HG03196 (cell line): Measurements from ENCODE around the gene ENPP6.
"Not testable (repeated sequence)": the region's sequence is repeated elsewhere in the genome, so short reads cannot be mapped to it uniquely, and the experiment has no call there.

ENCODE experiments used
- ATAC-seq: cut with Tn5 transposase; IDR thresholded peaks from one replicate; pipeline ENCODE4 v1.9.1; 2021; ENCODE audit not compliant: unreplicated experiment

The ENPP6 gene

DNA sequence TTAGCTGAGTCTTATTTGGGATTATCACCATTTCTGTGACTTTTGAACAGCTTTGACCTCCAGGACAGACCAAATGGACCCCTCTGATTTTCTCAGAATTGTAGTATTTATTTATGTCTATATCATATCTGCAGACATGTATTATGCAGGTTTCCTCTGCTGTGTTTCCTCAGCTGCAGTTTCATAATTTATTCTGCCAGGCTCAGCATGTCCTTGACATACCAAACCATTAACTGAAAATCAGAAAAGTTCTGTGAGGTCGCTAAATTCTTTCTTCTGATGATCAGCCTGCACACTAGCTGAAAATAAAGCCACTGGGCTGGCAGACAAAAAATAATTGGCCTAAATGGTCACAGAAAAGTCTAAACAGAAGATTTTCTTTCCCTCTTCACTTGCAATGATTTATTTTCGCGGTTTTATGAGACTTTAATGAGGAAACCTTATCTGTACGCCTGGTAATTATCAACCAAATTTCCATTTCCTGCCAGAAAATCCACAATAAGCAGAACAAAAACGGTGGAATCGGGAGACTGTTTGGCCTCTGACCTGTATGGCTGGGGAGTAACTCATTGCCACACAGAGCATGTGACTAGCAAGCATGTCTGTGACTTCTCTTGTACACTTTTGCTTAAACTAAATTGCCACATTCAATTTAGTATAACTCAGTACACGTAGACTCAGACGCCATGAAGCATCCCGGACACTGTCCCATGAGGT is 150.9 kb downstream of the ENPP6 start:
- no peak for ATAC-seq

DNA sequence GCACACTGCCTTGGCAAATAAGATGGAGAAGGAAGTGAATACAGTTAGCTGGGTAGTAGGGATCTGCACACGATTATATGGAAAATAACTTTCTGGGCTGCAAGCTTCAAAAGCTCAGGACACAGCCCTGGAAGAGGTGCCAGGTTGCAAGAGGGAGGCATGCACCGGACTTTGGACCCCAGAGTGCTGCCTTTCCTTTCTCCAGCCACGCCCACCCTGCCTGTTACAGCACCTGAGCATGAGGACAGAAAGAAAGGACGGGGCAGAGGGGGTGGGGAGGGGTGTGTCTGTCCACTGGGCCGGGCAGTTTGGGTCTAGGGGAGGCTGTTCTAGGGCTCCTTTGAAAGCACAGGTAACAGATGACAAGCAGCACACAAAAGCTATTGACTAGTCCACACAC is 152.8 kb downstream of the ENPP6 start:
- ATAC-seq = no peak

DNA sequence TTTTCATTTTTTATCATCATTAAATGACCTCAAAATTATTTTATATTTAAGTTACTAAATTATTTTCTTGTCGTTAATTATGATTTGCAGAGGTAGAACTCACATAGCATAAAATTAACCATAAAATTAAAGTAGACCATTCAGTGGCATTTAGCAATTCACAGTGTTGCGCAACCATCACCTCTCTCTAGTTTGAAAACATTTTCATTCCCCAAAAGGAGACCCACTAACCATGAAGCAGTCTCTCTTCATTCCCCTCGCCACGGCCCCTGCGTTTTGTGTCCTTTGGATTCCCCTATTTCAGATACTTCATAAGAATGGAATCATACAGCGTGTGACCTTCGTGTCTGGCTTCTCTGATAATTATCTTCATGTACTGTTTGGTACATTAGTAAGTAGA is 154.9 kb downstream of the ENPP6 start:
- ATAC-seq = no peak

DNA sequence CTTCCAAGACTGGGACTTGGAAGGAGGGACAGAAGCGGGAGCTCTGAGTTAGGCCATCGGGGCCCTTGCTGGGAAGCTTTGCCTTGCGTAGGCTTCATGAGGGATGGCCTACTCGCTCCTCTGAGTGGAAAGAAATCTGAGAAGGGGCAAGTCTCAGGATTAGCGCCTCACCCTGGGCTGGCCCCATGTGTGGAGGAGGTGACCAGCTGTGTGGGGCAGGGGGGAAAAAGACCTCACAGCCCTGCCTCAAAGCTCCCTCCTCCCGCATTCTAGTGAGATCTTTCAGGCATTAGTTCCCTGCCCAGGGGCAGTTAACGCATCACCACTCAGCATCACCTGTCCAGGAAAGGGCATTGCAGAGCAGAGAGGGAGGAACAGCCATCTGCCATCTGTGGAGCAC is 156.1 kb downstream of the ENPP6 start:
- ATAC-seq = no peak

DNA sequence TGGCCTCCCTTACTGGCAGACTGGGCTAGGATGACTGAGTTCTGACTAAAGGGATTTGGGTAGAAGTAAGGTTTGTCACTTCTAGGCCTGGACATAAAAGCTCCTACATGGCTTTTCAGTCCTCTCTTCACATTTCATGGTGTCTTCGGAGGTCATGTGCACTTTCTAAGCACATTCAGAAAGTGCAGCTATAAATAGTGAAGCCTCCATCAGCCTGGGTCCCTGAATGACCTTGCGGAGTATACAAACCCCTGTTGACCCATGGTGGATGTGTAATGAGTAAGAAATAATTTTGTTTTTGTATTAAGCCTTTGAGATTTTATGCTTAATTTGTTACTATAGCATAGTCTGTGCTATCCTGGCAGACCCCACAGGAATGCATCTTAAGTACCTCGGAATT is 158.6 kb downstream of the ENPP6 start:
- no peak for ATAC-seq

DNA sequence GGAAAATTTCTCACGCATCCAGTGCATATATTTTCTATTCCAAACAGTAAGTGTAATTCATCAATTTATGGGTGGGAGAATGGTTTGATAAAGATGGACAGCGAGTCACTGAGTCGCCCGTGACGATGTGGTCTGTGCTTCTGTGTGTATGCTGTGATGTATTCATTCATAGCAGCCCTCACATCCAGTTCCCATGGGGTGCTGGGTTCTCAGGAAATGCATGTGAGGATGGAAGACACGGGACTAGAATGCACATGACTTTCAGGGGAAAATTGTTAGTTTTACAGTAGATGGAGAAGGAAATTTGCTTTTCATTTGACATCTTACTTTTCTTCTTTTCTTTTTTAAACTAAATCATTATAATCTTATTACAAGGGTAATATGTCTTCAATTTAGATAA is 159.6 kb downstream of the ENPP6 start:
- no peak for ATAC-seq

DNA sequence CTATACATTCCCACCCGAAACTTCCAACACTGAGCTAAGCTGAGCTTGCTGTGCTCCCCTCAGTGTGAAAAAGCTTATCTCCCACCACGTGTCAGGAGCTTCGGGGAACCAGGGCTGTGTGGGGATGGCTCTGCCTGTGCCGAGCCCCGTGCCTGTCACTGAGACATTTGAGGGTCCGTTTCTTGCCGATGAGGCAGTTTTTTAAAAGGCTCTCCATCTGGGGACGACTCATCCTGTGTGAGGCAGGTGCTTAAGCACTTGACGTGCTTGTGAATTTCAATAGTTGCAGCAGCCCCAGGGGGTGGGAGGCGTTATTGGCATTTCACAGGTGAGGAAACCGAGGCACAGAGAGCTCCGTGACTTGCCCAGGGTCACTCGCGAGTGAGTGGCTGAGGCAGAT is 160.8 kb downstream of the ENPP6 start:
- ATAC-seq = no peak

DNA sequence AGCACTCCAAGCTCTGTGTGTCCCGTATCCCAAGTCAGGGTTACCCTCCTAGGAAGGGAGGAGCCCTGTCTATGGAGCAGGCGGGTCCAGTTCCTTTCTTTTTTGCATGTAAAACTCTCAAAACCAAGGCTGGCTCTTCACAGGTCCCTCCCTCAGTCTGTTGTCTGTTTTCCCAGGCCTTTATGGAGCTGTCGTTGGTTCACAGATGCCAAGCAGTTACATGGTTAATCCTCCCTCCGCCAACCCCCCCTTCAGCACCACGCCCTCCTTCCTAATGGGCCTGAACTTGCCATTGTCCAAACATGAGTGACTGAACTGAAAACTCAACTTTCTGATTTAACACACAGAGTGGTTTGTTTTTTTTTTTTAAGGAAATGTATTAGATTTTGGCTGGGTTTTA is 164.2 kb downstream of the ENPP6 start:
- ATAC-seq = no peak

DNA sequence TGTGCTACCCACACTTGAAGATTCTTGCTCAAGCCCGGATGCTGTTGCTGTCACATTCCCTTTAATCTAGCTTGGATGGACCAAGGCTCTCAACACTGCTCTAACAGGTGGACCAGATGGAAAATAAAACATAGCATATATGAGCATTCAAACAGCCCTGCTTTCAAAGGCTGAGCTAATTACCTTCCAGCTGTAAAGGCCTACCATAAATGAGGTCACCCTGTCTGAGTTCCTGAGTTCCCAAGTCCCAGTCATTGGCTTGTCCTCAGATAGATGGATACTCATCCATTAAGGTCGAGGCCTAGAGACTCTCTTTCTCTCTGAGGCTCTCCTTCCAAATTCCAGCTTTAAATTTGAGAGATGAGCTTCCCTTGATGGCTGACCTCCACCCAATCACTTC is 165.1 kb downstream of the ENPP6 start:
- ATAC-seq = no peak

DNA sequence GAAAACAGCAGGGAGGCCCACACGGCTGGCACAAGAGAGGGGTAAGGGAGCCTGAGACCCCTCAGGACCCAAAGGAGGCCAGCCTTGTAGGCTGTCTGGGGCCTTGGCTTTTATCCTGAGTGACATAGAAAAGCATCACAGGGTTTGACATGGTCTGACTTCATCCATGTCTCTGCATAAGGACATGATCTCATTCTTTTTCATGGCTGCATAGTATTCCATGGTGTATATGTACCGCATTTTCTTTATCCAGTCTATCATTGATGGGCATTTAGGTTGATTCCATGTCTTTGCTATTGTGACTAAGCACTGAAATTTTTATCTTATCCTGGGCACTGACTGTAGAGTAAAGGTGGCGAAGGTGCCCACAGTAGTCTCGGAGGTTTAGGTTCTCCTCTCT is 166.4 kb downstream of the ENPP6 start:
- ATAC-seq = not testable (repeated sequence)

DNA sequence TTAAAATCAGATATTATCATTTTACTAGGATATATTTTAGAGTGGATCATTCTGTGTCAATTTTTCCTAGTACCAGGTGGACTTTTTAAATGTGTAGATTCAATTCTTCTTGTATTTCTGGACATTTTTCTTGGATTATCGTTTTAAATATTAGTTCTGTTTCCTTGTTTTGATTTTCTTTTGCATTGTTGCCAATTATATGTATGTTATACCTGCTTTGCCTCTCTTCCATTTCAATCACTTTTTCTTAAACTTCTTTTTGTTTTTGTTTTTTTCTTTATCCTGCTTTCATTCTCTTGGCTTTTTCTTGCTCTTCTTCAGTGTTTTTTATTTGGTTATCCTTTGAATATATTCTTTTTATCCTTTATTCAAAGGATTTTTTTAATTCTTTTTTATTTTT is 171.5 kb downstream of the ENPP6 start:
- no peak for ATAC-seq

DNA sequence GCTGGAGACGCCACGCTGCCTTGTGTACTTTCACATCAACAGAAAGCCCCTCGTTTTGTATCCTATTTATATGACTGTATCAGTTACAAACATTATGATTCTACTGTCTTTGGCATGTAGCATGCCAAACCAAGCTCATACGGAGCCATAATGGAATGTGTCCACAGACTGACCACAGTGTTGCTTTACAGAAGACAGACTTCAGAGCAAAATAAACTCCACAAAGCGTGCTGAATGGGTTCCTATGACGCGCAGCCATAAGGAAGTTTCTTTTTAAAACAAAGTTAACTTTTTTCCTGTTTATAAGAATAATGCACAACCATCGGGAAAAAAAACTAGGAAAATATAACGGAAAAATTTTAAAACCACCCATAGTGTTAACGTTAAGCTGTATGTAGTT is 176.5 kb downstream of the ENPP6 start:
- no peak for ATAC-seq

DNA sequence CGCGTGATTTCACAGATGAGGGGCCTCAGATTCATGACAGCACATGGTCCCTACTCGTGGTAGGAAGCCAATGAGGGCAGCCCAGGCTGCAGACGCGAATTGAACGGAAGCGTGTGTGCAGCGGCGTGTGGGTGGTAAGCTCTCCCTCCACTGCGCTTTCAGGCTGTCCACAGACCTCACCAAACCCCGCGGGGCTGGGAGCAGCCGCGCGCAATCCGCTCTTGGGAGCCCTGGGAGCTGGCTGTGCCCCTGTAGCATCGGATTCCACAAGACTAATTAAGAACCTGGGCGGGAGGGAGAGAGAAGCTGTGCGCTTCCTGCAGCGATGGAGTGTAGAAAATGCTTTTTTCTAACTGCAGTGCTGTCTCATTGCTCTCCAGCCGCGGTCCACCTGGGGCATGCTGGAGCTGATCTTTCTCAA is 177.7 kb downstream of the ENPP6 start:
- ATAC-seq = no peak
